Calu3 (cell line): Measurements from ENCODE around the gene CMTM1. TPM values are rescaled to one million over a fixed set of nuclear protein-coding genes. Genes with fewer than 3 reads are reported as not detected.

Experiments
- BruUV-seq: library from RNA; stranded (reverse); fragments of 400-500 nt; replicated peaks from 2 replicates; lab custom pipeline; 2021; lab: Mats Ljungman, UMichigan
- CTCF ChIA-PET: fragments of 300-600 bp; sonication (Branson Sonifier 250); formaldehyde crosslinking; loops from one replicate; lab custom pipeline; 2022; ENCODE audit warnings: antibody characterized with exemption; lab: Charles Lee
- DNase-seq: peaks from one replicate; pipeline ENCODE4 v3.0.0; 2022
- H3K27ac Mint-ChIP-seq: one replicate; pipeline ENCODE4 v1.8.0; 2022; ENCODE audit warnings: mixed read lengths; ENCODE audit not compliant: unreplicated experiment
- H3K27me3 Mint-ChIP-seq: one replicate; pipeline ENCODE4 v1.8.0; 2022; ENCODE audit warnings: mixed read lengths; ENCODE audit not compliant: unreplicated experiment
- H3K36me3 Mint-ChIP-seq: one replicate; pipeline ENCODE4 v1.8.0; 2022; ENCODE audit warnings: mild to moderate bottlenecking, moderate library complexity, mixed read lengths; ENCODE audit not compliant: insufficient read depth, unreplicated experiment
- H3K4me1 Mint-ChIP-seq: one replicate; pipeline ENCODE4 v1.8.0; 2022; ENCODE audit warnings: mild to moderate bottlenecking, low read depth, mixed read lengths; ENCODE audit not compliant: unreplicated experiment
- H3K4me3 Mint-ChIP-seq: one replicate; pipeline ENCODE4 v1.8.0; 2022; ENCODE audit warnings: mild to moderate bottlenecking, low read depth, moderate library complexity, mixed read lengths; ENCODE audit not compliant: unreplicated experiment
- H3K9me3 Mint-ChIP-seq: one replicate; pipeline ENCODE4 v1.8.0; 2022; ENCODE audit warnings: low read depth, mixed read lengths; ENCODE audit not compliant: unreplicated experiment
- intact Hi-C: fragments of 100-400 bp; cut with micrococcal nuclease; formaldehyde crosslinking; loops from one replicate; pipeline ENCODE4 v1.10.0; 2022; ENCODE audit not compliant: unreplicated experiment
- total RNA-seq: library from RNA; stranded (reverse); gene quantifications from 2 replicates; pipeline ENCODE4 v1.2.3, GENCODE V29; 2022
- TF ChIP-seq, protein P1 (sequence below): fragments of 200-600 bp; IDR thresholded peaks from one replicate; pipeline ENCODE4 v1.8.0; 2022; ENCODE audit warnings: antibody characterized with exemption; ENCODE audit not compliant: unreplicated experiment

CMTM1 gene
- total RNA-seq, 1 experiment from 2014 or later = 72.1 TPM

DNA sequence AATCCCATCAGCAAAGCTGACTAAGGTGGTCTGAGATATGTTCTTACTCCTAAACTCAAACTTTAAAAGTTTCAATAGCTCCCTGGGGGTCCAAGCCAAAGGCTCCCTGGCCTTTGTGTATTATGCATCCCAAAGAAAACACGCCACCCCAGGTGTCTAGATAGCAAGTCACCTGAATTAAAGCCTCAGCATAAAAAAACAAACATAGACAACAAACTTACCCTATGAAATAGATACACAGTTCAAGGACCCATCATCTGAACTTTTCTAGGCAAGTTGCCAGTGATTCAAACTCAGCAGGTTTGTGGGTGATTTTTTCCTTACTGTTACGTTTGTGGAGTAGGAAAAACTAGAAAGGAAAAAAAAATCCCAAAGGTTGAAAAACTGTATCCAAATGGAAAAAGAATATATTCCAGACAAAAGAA lies 50.8 kb downstream of the CMTM1 start:
- TF ChIP-seq, protein P1, sequence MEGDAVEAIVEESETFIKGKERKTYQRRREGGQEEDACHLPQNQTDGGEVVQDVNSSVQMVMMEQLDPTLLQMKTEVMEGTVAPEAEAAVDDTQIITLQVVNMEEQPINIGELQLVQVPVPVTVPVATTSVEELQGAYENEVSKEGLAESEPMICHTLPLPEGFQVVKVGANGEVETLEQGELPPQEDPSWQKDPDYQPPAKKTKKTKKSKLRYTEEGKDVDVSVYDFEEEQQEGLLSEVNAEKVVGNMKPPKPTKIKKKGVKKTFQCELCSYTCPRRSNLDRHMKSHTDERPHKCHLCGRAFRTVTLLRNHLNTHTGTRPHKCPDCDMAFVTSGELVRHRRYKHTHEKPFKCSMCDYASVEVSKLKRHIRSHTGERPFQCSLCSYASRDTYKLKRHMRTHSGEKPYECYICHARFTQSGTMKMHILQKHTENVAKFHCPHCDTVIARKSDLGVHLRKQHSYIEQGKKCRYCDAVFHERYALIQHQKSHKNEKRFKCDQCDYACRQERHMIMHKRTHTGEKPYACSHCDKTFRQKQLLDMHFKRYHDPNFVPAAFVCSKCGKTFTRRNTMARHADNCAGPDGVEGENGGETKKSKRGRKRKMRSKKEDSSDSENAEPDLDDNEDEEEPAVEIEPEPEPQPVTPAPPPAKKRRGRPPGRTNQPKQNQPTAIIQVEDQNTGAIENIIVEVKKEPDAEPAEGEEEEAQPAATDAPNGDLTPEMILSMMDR = no peak
- CTCF ChIA-PET = interaction anchor here (1.0 kb wide), 1 partner anchor 8 kb away, joined by 4 read pairs; no protein-coding TSS in a partner anchor
- Mint-ChIP-seq H3K27me3 (no peaks in the 10 kb centered on the region), H3K9me3 (no peaks in the 10 kb centered on the region), H3K27ac (no peak overlapping the region), H3K4me1 (no peaks in the 10 kb centered on the region), H3K4me3 (no peak overlapping the region), H3K36me3 (peaks cover 31% of the 10 kb centered on the region)
- BruUV-seq = no TSS peak
- intact Hi-C loops = loop anchor here (10.0 kb wide), 1 partner anchor 78 kb away; the partner anchor contains the start of gene CMTM4
- DNase-seq = no peak

DNA sequence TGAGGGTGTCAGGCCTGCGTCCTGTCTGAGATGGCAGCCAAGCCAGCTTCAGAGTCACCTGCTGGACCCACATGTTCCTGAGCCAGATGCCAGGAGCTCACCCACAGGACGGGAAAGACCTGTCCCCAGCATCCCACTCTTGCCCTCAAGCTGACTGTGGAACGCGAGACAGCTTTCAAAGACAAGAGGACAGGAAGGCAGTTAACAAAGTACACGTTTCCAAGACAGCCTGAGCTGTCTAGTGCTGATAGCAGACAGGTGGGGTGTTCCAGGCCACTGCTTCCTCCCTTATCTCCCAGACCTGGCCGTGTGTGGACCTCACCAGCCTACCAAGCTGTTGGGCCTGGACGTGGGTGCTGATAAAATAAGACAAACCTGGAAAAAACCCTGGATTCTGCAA lies 51.5 kb downstream of the CMTM1 start:
- TF ChIP-seq, protein P1 = no peak
- BruUV-seq = no TSS peak
- no peak for DNase-seq
- H3K36me3 Mint-ChIP-seq = peaks cover 27% of the 10 kb centered on the region
- no peaks in the 10 kb centered on the region for H3K4me1 Mint-ChIP-seq
- intact Hi-C loops = loop anchor here (10.0 kb wide), 1 partner anchor 77 kb away; the partner anchor contains the start of gene CMTM4
- H3K9me3 Mint-ChIP-seq = no peaks in the 10 kb centered on the region
- no peak overlapping the region for H3K4me3 Mint-ChIP-seq
- H3K27me3 Mint-ChIP-seq = no peaks in the 10 kb centered on the region
- no peak overlapping the region for H3K27ac Mint-ChIP-seq
- CTCF ChIA-PET = interaction anchor here (1.0 kb wide), 1 partner anchor 9 kb away, joined by 4 read pairs; no protein-coding TSS in a partner anchor

DNA sequence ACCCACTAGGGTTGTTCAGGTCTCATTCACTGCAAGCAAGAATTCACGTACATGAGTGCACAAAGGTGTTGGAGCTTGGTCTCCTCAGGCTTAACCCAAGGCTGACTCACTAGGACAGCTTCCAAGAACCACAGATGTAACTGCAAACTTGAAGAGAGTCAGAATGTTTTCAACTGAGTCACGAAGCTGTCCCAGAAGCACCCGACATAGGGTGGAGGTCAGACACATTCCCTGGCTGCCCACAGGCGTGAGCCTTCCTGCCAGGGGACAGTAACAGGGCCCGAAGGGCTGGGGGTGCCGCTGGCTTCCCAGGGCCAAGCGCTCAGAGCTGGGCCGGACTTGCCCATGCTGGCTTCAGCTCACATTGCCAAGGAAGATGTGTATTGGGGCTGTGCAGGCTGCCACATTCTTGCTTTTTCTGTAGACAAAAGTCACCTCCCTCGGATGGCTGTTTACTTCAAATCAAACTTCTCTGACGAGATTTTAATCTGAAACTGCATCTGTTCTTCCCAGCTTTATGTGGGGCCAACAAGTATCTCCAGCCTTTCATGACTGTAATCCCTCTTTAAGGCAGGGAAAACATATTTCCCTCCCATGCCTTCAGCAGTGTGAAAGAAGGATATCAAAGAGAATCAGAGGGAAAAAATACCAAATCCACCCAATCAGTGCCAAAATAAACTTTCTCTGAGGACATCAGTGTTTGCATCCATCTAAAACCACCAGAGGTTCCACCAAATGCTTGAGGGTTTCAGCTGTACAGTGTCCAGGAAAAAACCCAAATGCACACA lies 52.5 kb downstream of the CMTM1 start:
- peaks cover 28% of the 10 kb centered on the region for H3K36me3 Mint-ChIP-seq
- no peaks in the 10 kb centered on the region for H3K9me3 Mint-ChIP-seq
- no peak overlapping the region for H3K27ac Mint-ChIP-seq
- CTCF ChIA-PET = interaction anchor here (0.6 kb wide), 1 partner anchor 475 kb away, joined by 5 read pairs; no protein-coding TSS in a partner anchor
- TF ChIP-seq, protein P1 = no peak
- DNase-seq = no peak
- H3K27me3 Mint-ChIP-seq = no peaks in the 10 kb centered on the region
- no TSS peak for BruUV-seq
- H3K4me1 Mint-ChIP-seq = no peaks in the 10 kb centered on the region
- intact Hi-C loops = loop anchor here (10.0 kb wide), 1 partner anchor 76 kb away; the partner anchor contains the start of gene CMTM4
- H3K4me3 Mint-ChIP-seq = no peak overlapping the region

DNA sequence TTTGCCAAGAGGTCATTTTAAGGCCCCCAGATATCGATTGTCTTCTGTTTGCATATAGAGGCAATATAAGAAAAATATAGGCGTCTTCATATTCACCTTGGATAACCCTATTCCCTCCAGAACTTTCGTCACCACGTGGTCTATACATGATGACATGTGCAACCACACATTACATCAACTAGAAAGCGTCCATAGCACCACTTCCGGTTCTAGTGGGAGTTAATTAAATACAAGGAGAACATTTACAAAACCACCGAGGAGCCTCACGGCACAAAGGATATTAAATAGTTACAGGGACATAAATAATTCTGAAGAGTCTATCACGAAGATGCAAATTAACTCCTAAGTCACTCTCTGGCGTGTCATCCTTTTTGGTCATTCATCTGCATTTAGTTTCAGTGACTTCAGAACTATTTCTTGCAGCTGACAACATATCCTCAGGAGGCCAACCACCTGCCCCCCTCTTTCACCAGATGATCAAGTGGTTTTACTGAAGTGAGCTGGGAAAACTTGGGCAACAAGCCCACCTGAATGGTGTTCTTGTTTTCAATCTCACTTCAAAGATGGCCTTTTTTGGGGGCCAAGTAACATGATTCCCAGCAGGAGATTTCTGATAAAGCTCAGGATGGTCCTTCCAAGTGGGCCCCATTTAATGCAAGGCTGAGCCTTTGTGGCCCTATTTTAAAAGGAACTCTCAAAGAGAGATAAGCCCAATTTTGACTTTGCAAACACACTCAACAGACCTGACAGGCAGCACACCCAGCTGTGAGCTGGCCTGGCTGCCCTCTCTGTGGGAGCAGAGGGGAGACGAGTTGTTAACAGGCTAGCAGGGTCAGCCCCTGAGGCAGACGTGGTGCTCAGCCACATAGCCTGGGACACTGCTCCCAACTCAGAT lies 53.5 kb downstream of the CMTM1 start:
- TF ChIP-seq, protein P1 = no peak
- Mint-ChIP-seq H3K36me3 (peaks cover 22% of the 10 kb centered on the region), H3K4me1 (no peaks in the 10 kb centered on the region), H3K9me3 (no peaks in the 10 kb centered on the region), H3K27ac (no peak overlapping the region), H3K27me3 (no peaks in the 10 kb centered on the region), H3K4me3 (no peak overlapping the region)
- no TSS peak for BruUV-seq
- intact Hi-C loops = loop anchor here (10.0 kb wide), 1 partner anchor 75 kb away; the partner anchor contains the start of gene CMTM4
- CTCF ChIA-PET = interaction anchor here (0.6 kb wide), 1 partner anchor 474 kb away, joined by 5 read pairs; no protein-coding TSS in a partner anchor
- DNase-seq = no peak
